Measurements from ENCODE around the gene CD93. TPM values are rescaled to one million over a fixed set of nuclear protein-coding genes. Genes with fewer than 3 reads are reported as not detected.

The CD93 gene
- total and polyA plus RNA-seq, 11 donors, result 9.2 to 110 (median 45.7) TPM

- 87 to 91% (median 88%) methylated on average over 4 of the region's 4 CpGs for WGBS, 4 donors
- ATAC-seq, result no peak
Measured at GRCh38 chr20:23071996-23072395, 14.1 kb downstream of the CD93 start.

DNA sequence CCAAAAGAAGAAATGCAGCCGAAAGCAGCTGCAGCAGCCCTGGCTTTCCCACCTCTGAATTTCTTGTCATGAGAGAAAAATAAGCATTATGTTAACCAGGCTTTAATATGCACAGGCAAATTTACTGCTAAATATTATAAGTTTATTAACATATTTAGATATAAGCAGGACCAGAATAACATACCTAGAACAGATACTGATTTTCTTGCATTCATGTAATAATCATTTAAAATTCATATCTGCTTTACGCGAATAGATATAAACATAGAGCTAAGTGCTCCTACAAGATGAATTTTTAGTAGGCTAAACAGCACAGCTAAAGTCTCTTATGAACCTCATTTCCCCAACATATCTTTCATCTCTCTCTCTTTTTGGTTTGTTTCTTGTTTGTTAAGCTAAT, 14.7 kb downstream of the CD93 start:
- H3K4me3 ChIP-seq, result no peak overlapping the region
- H3K36me3 ChIP-seq, result no peaks in the 10 kb centered on the region
- intact Hi-C loops (cut with DNase I), result loop anchor here in 1 of 10 donors (5.0 kb wide), 1 partner anchor 176 kb away; no protein-coding TSS in a partner anchor
- no peak overlapping the region for H3K27ac ChIP-seq
- no peak for TF ChIP-seq POLR2A (IDR thresholded peaks at IDR 0.05)
- TF ChIP-seq, protein P1, sequence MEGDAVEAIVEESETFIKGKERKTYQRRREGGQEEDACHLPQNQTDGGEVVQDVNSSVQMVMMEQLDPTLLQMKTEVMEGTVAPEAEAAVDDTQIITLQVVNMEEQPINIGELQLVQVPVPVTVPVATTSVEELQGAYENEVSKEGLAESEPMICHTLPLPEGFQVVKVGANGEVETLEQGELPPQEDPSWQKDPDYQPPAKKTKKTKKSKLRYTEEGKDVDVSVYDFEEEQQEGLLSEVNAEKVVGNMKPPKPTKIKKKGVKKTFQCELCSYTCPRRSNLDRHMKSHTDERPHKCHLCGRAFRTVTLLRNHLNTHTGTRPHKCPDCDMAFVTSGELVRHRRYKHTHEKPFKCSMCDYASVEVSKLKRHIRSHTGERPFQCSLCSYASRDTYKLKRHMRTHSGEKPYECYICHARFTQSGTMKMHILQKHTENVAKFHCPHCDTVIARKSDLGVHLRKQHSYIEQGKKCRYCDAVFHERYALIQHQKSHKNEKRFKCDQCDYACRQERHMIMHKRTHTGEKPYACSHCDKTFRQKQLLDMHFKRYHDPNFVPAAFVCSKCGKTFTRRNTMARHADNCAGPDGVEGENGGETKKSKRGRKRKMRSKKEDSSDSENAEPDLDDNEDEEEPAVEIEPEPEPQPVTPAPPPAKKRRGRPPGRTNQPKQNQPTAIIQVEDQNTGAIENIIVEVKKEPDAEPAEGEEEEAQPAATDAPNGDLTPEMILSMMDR (IDR thresholded peaks at IDR 0.05), result no peak
- no peaks in the 10 kb centered on the region for H3K9me3 ChIP-seq
- WGBS, 4 donors, result 64 to 82% (median 81%) methylated on average over 3 of the region's 3 CpGs
- peaks cover 0 to 4% (median 0%) of the 10 kb centered on the region in 12 donors for H3K4me1 ChIP-seq
- H3K27me3 ChIP-seq, result no peaks in the 10 kb centered on the region
- ATAC-seq, result no peak
- no peak for DNase-seq

More at GRCh38 chr20:23071996-23072395, 14.1 kb downstream of the CD93 start:
- H3K36me3 ChIP-seq, result no peaks in the 10 kb centered on the region
- peaks cover 0 to 4% (median 0%) of the 10 kb centered on the region in 12 donors for H3K4me1 ChIP-seq
- intact Hi-C loops (cut with DNase I), result loop anchor here in 1 of 10 donors (5.0 kb wide), 1 partner anchor 175 kb away; no protein-coding TSS in a partner anchor
- H3K27me3 ChIP-seq, result no peaks in the 10 kb centered on the region
- H3K27ac ChIP-seq, result no peak overlapping the region
- H3K4me3 ChIP-seq, result no peak overlapping the region
- H3K9me3 ChIP-seq, result no peaks in the 10 kb centered on the region
- no peak for TF ChIP-seq POLR2A (IDR thresholded peaks at IDR 0.05)
- TF ChIP-seq, protein P1 (IDR thresholded peaks at IDR 0.05), result no peak
- no peak for DNase-seq

DNA sequence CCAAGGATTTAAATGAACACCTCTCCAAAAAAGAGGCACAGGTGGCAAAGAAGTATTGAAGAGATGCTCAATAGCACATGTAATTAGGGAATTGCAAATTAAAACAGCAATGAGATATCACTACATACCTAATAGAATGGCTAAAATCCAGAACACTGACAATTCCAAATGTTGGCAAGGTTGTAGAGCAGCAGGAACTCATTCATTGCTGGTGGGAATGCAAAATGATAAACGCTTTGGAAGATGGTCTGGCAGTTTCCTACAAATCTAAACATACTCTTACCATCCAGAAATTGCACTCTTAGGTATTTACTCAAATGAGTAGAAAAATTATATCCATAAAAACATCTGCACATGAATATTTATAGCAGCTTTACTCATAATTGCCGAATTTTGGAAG, 17.0 kb downstream of the CD93 start:
- Histone ChIP-seq H3K4me1 (peaks cover 0 to 4% (median 0%) of the 10 kb centered on the region in 12 donors), H3K27me3 (no peaks in the 10 kb centered on the region), H3K36me3 (no peaks in the 10 kb centered on the region), H3K4me3 (no peak overlapping the region), H3K27ac (no peak overlapping the region), H3K9me3 (no peaks in the 10 kb centered on the region)
- intact Hi-C loops (cut with DNase I), result no loop called here
- 93 to 94% (median 93%) methylated on average over 2 of the region's 2 CpGs for WGBS, 4 donors
- no peak for ATAC-seq
- DNase-seq, result no peak
- TF ChIP-seq, protein P1 (IDR thresholded peaks at IDR 0.05), result no peak
- no peak for TF ChIP-seq POLR2A (IDR thresholded peaks at IDR 0.05)

DNA sequence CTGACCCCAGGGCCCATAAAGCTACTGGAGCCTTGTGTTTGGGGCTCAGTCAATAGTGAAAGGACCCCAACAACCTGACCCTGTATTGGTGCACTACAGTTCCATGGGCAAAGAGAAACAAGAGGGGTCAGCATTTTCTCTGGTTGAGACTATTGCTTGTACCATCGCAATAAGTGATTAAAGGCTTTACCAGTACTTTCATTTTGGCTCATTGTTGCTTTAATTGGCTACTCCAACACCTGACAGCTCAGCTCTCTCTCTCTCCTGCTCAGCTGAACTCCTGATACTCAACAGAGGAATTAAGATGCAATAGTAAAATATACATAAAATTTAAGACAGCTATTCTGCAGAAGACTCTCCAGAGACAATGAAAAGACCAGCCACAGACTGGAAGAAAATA, 17.8 kb downstream of the CD93 start:
- DNase-seq (no peak), ATAC-seq (no peak)
- H3K36me3 ChIP-seq, result no peaks in the 10 kb centered on the region
- TF ChIP-seq, protein P1 (IDR thresholded peaks at IDR 0.05), result no peak
- TF ChIP-seq POLR2A (IDR thresholded peaks at IDR 0.05), result no peak
- intact Hi-C loops (cut with DNase I), result no loop called here
- no peaks in the 10 kb centered on the region for H3K9me3 ChIP-seq
- WGBS, 4 donors, result 92 to 100% (median 96%) methylated on average over 1 of the region's 1 CpG
- no peaks in the 10 kb centered on the region for H3K27me3 ChIP-seq
- H3K27ac ChIP-seq, result no peak overlapping the region
- H3K4me1 ChIP-seq, result peaks cover 0 to 11% (median 5%) of the 10 kb centered on the region in 12 donors
- H3K4me3 ChIP-seq, result no peak overlapping the region

All from heart left ventricle (tissue), 16 donors.